HCT116 (cell line): Measurements from ENCODE around the gene RHNO1. TPM values are rescaled to one million over a fixed set of nuclear protein-coding genes. Genes with fewer than 3 reads are reported as not detected.

Experiments used
- ATAC-seq: fragments of 200-7000 bp; cut with Tn5 transposase; 2 replicates; pipeline ENCODE4 v1.9.1; 2020; ENCODE audit warnings: mild to moderate bottlenecking, moderate library complexity
- BruUV-seq: library from RNA; stranded (reverse); fragments of 400-500 nt; replicated peaks from 2 replicates; lab custom pipeline; 2021; lab: Mats Ljungman, UMichigan
- CTCF ChIA-PET: fragments of 300-600 bp; sonication (Branson Sonifier 250); formaldehyde crosslinking; loops from one replicate; lab custom pipeline; 2021; ENCODE audit warnings: antibody characterized with exemption; lab: Charles Lee
- POLR2A ChIA-PET: fragments of 300-600, 350-600 bp; sonication (Branson Sonifier 250); formaldehyde crosslinking; loops from one replicate; lab custom pipeline; 2021; ENCODE audit warnings: antibody characterized with exemption; lab: Charles Lee
- RAD21 ChIA-PET, 2 experiments: fragments of 300-600 bp; sonication (Branson Sonifier 250); formaldehyde crosslinking; loops; one replicate each; lab custom pipeline; 2023; ENCODE audit warnings: low total read pairs in 2 of 2; ENCODE audit not compliant: uncharacterized antibody in 2 of 2, unreplicated experiment in 2 of 2, low non-redundant PET in 1 of 2; lab: Charles Lee
- DNase-seq: peaks from one replicate; pipeline ENCODE4 v3.0.0-alpha.2; 2010; ENCODE audit warnings: low read depth, low spot score
- H2AFZ ChIP-seq: fragments of 200-600 bp; shearing (Covaris generic), sonication (generic); 2 replicates; pipeline ENCODE4 v1.6.1; 2017; ENCODE audit warnings: low read depth, mixed run types, mixed read lengths, antibody characterized with exemption, low read length; ENCODE audit not compliant: poor library complexity, severe bottlenecking
- H3K27ac ChIP-seq: 2 replicates; pipeline ENCODE4 v1.5.1; 2012; ENCODE audit warnings: low read depth, low read length
- H3K27me3 ChIP-seq: fragments of 200-600 bp; sonication (generic); 2 replicates; pipeline ENCODE4 v1.6.1; 2016; ENCODE audit warnings: mixed run types, low read length, mixed read lengths; ENCODE audit not compliant: insufficient read depth
- H3K36me3 ChIP-seq, 2 experiments: fragments of 200-500 bp in 1 of 2; fragments of 200-600 bp in 1 of 2; sonication (Bioruptor generic) in 1 of 2; sonication (generic) in 1 of 2; 2 replicates each; pipeline versions ENCODE4 v1.5.1 to v1.6.1; 2014 to 2016; ENCODE audit warnings: low read length in 2 of 2, inconsistent platforms in 1 of 2, mixed read lengths in 1 of 2, mixed run types in 1 of 2; ENCODE audit not compliant: insufficient read depth in 2 of 2, control insufficient read depth in 1 of 2
- H3K4me1 ChIP-seq, 2 experiments: fragments of 200-600 bp in 1 of 2; sonication (generic) in 1 of 2; 2 replicates each; pipeline versions ENCODE4 v1.5.1 to v1.6.1; 2012 to 2017; ENCODE audit warnings: low read length in 2 of 2, inconsistent platforms in 1 of 2, mild to moderate bottlenecking in 1 of 2, mixed read lengths in 1 of 2, mixed run types in 1 of 2, moderate library complexity in 1 of 2; ENCODE audit not compliant: insufficient read depth in 2 of 2, control insufficient read depth in 1 of 2
- H3K4me2 ChIP-seq: fragments of 200-600 bp; sonication (generic); 2 replicates; pipeline ENCODE4 v1.6.1; 2017; ENCODE audit warnings: mixed run types, low read length, mixed read lengths
- H3K4me3 ChIP-seq, 2 experiments: fragments of 200-600 bp in 1 of 2; sonication (generic) in 1 of 2; replicated peaks in 1 of 2; 2 replicates each; pipeline ENCODE4 v1.5.1; 2011 to 2016; ENCODE audit warnings: low read length in 2 of 2, control low read depth in 1 of 2, low read depth in 1 of 2, mild to moderate bottlenecking in 1 of 2, mixed read lengths in 1 of 2, mixed run types in 1 of 2
- H3K79me2 ChIP-seq: fragments of 200-600 bp; sonication (generic); 2 replicates; pipeline ENCODE4 v1.6.1; 2017; ENCODE audit warnings: mild to moderate bottlenecking, mixed run types, low read length, moderate library complexity, mixed read lengths; ENCODE audit not compliant: insufficient read depth
- H3K9ac ChIP-seq: fragments of 200-600 bp; sonication (generic); 2 replicates; pipeline ENCODE4 v1.6.1; 2016; ENCODE audit warnings: low read length, mixed read lengths
- H3K9me2 ChIP-seq: fragments of 200-600 bp; sonication (generic), shearing (Covaris generic); 2 replicates; pipeline ENCODE4 v1.6.1; 2017; ENCODE audit warnings: mixed run types, mild to moderate bottlenecking, moderate library complexity; ENCODE audit not compliant: insufficient read depth
- H3K9me3 ChIP-seq, 2 experiments: fragments of 200-500 bp in 1 of 2; fragments of 200-600 bp in 1 of 2; sonication (Bioruptor generic) in 1 of 2; sonication (generic) in 1 of 2; 2 replicates each; pipeline ENCODE4 v1.6.1; 2014 to 2017; ENCODE audit warnings: low read length in 2 of 2, mixed read lengths in 2 of 2, inconsistent platforms in 1 of 2, low read depth in 1 of 2, mild to moderate bottlenecking in 1 of 2, mixed run types in 1 of 2, moderate library complexity in 1 of 2; ENCODE audit not compliant: control insufficient read depth in 1 of 2, insufficient read depth in 1 of 2
- H4K20me1 ChIP-seq: fragments of 200-600 bp; sonication (generic), shearing (Covaris generic); 2 replicates; pipeline ENCODE4 v1.6.1; 2017; ENCODE audit warnings: mixed run types, mild to moderate bottlenecking, moderate library complexity; ENCODE audit not compliant: insufficient read depth
- EGR1 ChIP-seq: IDR thresholded peaks from 2 replicates; pipeline ENCODE4 v1.6.1; 2012; ENCODE audit warnings: low read depth
- ELF1 ChIP-seq: IDR thresholded peaks from 2 replicates; pipeline ENCODE4 v1.6.1; 2012; ENCODE audit warnings: low read depth, borderline replicate concordance
- EZH2 ChIP-seq: fragments of 200-600 bp; sonication (generic); IDR thresholded peaks from 2 replicates; pipeline ENCODE4 v1.6.1; 2017; ENCODE audit warnings: antibody characterized with exemption, mixed run types
- EZH2phosphoT487 ChIP-seq: fragments of 200-600 bp; IDR thresholded peaks from 2 replicates; pipeline ENCODE4 v1.6.1; 2018; ENCODE audit warnings: antibody characterized with exemption, borderline replicate concordance
- FOSL1 ChIP-seq: IDR thresholded peaks from 2 replicates; pipeline ENCODE4 v1.6.1; 2012; ENCODE audit warnings: low read depth
- JUND ChIP-seq: IDR thresholded peaks from 2 replicates; pipeline ENCODE4 v1.6.1; 2012
- POLR2A ChIP-seq: IDR thresholded peaks from 2 replicates; pipeline ENCODE4 v1.7.0; 2011; ENCODE audit warnings: borderline replicate concordance; ENCODE audit not compliant: insufficient read depth, insufficient read length; ENCODE audit errors: extremely low read depth
- POLR2AphosphoS5 ChIP-seq: IDR thresholded peaks from 2 replicates; pipeline ENCODE4 v1.6.1; 2011; ENCODE audit warnings: mild to moderate bottlenecking, low read depth, low read length, moderate library complexity
- RAD21 ChIP-seq: IDR thresholded peaks from 2 replicates; pipeline ENCODE4 v1.6.1; 2012; ENCODE audit warnings: low read depth, mild to moderate bottlenecking
- SIN3A ChIP-seq: IDR thresholded peaks from 2 replicates; pipeline ENCODE4 v1.6.1; 2012; ENCODE audit warnings: low read depth
- SP1 ChIP-seq: IDR thresholded peaks from 2 replicates; pipeline ENCODE4 v1.6.1; 2012; ENCODE audit warnings: low read depth
- SRF ChIP-seq: IDR thresholded peaks from 2 replicates; pipeline ENCODE4 v1.6.1; 2012; ENCODE audit warnings: low read depth
- YY1 ChIP-seq: IDR thresholded peaks from 2 replicates; pipeline ENCODE4 v1.6.1; 2011; ENCODE audit warnings: low read length, low read depth, moderate library complexity, mild to moderate bottlenecking; ENCODE audit not compliant: insufficient replicate concordance; ENCODE audit errors: extremely low read depth
- ZFX ChIP-seq: fragments of 450-650 bp; IDR thresholded peaks from 2 replicates; pipeline ENCODE4 v1.6.1; 2017
- intact Hi-C: fragments of 100-400 bp; cut with micrococcal nuclease; formaldehyde crosslinking; loops from 2 replicates; pipeline ENCODE4 v1.10.0; 2022
- total RNA-seq: library from RNA; stranded (reverse); gene quantifications from one replicate; pipeline ENCODE4 v1.2.1, GENCODE V29; 2021; ENCODE audit not compliant: unreplicated experiment
- TF ChIP-seq, protein P1 (sequence below): IDR thresholded peaks from 2 replicates; pipeline ENCODE4 v1.6.1; 2012
- TF ChIP-seq, protein P2 (sequence below): IDR thresholded peaks from 2 replicates; pipeline ENCODE4 v1.6.1; 2011; ENCODE audit warnings: mild to moderate bottlenecking, low read length, moderate library complexity; ENCODE audit not compliant: insufficient replicate concordance; ENCODE audit errors: extremely low read depth
- TF ChIP-seq, protein P3 (sequence below): IDR thresholded peaks from 2 replicates; pipeline ENCODE4 v1.6.1; 2012; ENCODE audit warnings: low read depth
- TF ChIP-seq, protein P4 (sequence below), 3 experiments: fragments of 200-600 bp in 1 of 3; sonication (generic) in 1 of 3; IDR thresholded peaks in 2 of 3; conservative IDR thresholded peaks in 1 of 3; 2 replicates each; pipeline ENCODE4 v1.5.1; 2012 to 2017; ENCODE audit warnings: low read depth in 2 of 3, low read length in 2 of 3, antibody characterized with exemption in 1 of 3, borderline replicate concordance in 1 of 3, control low read depth in 1 of 3, mild to moderate bottlenecking in 1 of 3, mixed read lengths in 1 of 3, mixed run types in 1 of 3, moderate library complexity in 1 of 3; ENCODE audit not compliant: insufficient read depth in 1 of 3

Gene RHNO1
- total RNA-seq, 1 experiment from 2014 or later = 29.7 TPM

DNA sequence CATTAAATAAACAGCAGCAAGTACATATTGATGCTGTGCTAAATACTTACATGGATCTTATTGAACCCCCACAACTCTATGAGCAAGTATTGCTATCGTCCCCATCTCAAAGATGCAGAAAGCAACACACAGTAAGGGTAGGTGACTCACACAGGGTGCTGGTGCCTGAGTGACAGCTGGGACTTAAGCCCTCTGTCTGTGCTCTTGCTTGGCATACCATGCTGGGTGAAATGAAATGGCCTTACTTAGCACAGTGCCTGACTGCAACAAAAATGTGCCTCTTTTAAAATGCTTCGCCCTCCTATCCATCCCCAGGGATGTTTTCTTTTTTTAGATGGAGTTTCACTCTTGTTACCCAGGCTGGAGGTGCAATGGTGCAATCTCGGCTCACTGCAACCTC, 21.0 kb upstream of the RHNO1 start (continued):
- TF ChIP-seq POLR2A (no peak), POLR2AphosphoS5 (no peak), SP1 (no peak), YY1 (no peak), EZH2 (no peak), ELF1 (no peak)
- TF ChIP-seq, protein P1, sequence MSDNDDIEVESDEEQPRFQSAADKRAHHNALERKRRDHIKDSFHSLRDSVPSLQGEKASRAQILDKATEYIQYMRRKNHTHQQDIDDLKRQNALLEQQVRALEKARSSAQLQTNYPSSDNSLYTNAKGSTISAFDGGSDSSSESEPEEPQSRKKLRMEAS = no peak
- TF ChIP-seq, all 23 proteins: peak for 0

DNA sequence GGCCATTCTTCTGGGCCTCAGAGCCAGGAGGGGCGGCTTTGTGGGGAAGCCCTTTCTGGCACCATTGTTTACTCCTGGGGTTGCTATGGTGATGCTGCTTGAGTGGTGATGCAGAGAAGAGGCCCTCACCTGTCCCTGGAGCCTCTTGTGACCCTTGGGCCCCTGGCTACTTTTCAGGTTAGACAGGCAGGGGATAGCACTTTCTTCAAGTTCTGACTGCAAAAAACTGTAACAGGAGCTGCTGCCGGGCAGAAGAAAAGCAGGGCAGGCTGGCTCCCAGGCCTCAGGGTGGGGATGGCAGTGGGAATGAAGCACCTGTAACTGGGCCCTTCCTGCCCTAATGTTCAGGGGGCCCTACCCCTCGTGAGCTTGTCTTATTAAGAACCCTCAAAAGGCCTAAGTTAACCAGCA, 20.0 kb upstream of the RHNO1 start, which contains the start of gene TEX52:
Gene TEX52, minus strand, starts transcription at position 19 of the 411 bp plus-strand sequence. Its CDS starts 13 bp downstream, at position 6.
- no TSS peak for BruUV-seq
- Histone ChIP-seq H3K4me1 (peaks cover 0 to 3% of the 10 kb centered on the region in 2 experiments; a peak in 2 of 4 replicates), H2AFZ (no peak within 1 kb of the TSS), H3K36me3 (peaks cover 26 to 27% of the 10 kb centered on the region in 2 experiments; a peak in 3 of 4 replicates), H3K9me3 (no peaks in the 10 kb centered on the region), H3K9ac (no peak within 1 kb of the TSS), H3K79me2 (no peaks in the 10 kb centered on the region), H4K20me1 (no peaks in the 10 kb centered on the region), H3K27me3 (no peaks in the 10 kb centered on the region), H3K4me3 (no peak within 1 kb of the TSS), H3K27ac (no peak within 1 kb of the TSS), H3K9me2 (no peaks in the 10 kb centered on the region), H3K4me2 (no peak within 1 kb of the TSS)
- RAD21 ChIA-PET = no interaction called here
- ATAC-seq (no peak), DNase-seq (no peak)
- intact Hi-C loops = no loop called here
- POLR2A ChIA-PET = no interaction called here
- CTCF ChIA-PET = interaction anchor here (0.9 kb wide), 1 partner anchor 184 kb away, joined by 3 read pairs; no protein-coding TSS in a partner anchor
- no peak for TF ChIP-seq RAD21
- no peak for TF ChIP-seq POLR2A
- TF ChIP-seq, protein P1 = no peak
- TF ChIP-seq, protein P2, sequence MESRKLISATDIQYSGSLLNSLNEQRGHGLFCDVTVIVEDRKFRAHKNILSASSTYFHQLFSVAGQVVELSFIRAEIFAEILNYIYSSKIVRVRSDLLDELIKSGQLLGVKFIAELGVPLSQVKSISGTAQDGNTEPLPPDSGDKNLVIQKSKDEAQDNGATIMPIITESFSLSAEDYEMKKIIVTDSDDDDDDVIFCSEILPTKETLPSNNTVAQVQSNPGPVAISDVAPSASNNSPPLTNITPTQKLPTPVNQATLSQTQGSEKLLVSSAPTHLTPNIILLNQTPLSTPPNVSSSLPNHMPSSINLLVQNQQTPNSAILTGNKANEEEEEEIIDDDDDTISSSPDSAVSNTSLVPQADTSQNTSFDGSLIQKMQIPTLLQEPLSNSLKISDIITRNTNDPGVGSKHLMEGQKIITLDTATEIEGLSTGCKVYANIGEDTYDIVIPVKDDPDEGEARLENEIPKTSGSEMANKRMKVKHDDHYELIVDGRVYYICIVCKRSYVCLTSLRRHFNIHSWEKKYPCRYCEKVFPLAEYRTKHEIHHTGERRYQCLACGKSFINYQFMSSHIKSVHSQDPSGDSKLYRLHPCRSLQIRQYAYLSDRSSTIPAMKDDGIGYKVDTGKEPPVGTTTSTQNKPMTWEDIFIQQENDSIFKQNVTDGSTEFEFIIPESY = no peak
- TF ChIP-seq EGR1 = no peak
- TF ChIP-seq SIN3A = no peak
- no peak for TF ChIP-seq FOSL1
- no peak for TF ChIP-seq ZFX
- no peak for TF ChIP-seq SRF
- TF ChIP-seq, protein P3, sequence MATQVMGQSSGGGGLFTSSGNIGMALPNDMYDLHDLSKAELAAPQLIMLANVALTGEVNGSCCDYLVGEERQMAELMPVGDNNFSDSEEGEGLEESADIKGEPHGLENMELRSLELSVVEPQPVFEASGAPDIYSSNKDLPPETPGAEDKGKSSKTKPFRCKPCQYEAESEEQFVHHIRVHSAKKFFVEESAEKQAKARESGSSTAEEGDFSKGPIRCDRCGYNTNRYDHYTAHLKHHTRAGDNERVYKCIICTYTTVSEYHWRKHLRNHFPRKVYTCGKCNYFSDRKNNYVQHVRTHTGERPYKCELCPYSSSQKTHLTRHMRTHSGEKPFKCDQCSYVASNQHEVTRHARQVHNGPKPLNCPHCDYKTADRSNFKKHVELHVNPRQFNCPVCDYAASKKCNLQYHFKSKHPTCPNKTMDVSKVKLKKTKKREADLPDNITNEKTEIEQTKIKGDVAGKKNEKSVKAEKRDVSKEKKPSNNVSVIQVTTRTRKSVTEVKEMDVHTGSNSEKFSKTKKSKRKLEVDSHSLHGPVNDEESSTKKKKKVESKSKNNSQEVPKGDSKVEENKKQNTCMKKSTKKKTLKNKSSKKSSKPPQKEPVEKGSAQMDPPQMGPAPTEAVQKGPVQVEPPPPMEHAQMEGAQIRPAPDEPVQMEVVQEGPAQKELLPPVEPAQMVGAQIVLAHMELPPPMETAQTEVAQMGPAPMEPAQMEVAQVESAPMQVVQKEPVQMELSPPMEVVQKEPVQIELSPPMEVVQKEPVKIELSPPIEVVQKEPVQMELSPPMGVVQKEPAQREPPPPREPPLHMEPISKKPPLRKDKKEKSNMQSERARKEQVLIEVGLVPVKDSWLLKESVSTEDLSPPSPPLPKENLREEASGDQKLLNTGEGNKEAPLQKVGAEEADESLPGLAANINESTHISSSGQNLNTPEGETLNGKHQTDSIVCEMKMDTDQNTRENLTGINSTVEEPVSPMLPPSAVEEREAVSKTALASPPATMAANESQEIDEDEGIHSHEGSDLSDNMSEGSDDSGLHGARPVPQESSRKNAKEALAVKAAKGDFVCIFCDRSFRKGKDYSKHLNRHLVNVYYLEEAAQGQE = no peak
- TF ChIP-seq YY1 = no peak
- TF ChIP-seq ELF1 = no peak
- no peak for TF ChIP-seq JUND
- no peak for TF ChIP-seq EZH2
- TF ChIP-seq EZH2phosphoT487 = no peak
- TF ChIP-seq, protein P4, sequence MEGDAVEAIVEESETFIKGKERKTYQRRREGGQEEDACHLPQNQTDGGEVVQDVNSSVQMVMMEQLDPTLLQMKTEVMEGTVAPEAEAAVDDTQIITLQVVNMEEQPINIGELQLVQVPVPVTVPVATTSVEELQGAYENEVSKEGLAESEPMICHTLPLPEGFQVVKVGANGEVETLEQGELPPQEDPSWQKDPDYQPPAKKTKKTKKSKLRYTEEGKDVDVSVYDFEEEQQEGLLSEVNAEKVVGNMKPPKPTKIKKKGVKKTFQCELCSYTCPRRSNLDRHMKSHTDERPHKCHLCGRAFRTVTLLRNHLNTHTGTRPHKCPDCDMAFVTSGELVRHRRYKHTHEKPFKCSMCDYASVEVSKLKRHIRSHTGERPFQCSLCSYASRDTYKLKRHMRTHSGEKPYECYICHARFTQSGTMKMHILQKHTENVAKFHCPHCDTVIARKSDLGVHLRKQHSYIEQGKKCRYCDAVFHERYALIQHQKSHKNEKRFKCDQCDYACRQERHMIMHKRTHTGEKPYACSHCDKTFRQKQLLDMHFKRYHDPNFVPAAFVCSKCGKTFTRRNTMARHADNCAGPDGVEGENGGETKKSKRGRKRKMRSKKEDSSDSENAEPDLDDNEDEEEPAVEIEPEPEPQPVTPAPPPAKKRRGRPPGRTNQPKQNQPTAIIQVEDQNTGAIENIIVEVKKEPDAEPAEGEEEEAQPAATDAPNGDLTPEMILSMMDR (IDR thresholded peaks at IDR 0.05 in 2 of 3, conservative IDR thresholded peaks at IDR 0.05 in 1 of 3; ENCODE audit: borderline replicate concordance in 1 of 3, insufficient read depth in 1 of 3, low read depth in 2 of 3, low read length in 2 of 3) = no peak
